ENCODE results near the gene ARHGEF16.

GRCh38 chr1:3483801-3484444 is 29.5 kb downstream of the ARHGEF16 start:
- TF ChIP-seq EZH2 (IDR thresholded peaks at IDR 0.05; ENCODE audit: borderline replicate concordance, low read depth, low read length, poor library complexity, severe bottlenecking): no peak
- TF ChIP-seq CTCF (conservative IDR thresholded peaks at IDR 0.05; ENCODE audit: low read depth, low read length): peak; percentile 93
